Cardiac muscle cell (in vitro differentiated cells and primary cell): ENCODE measurements around the gene MAP3K7. TPM values are rescaled to one million over a fixed set of nuclear protein-coding genes. Genes with fewer than 3 reads are reported as not detected.

Source experiments
- DNase-seq, 2 donors: peaks; one replicate each; pipeline versions ENCODE4 v3.0.0 to v3.0.0-alpha.2; 2010 to 2017; ENCODE audit warnings: low read depth in 1 of 2, low spot score in 1 of 2
- H3K27ac ChIP-seq: fragments of 200-600 bp; sonication (generic); 2 replicates; pipeline ENCODE4 v1.5.1; 2016
- H3K27me3 ChIP-seq: fragments of 200-600 bp; sonication (generic); 2 replicates; pipeline ENCODE4 v1.6.0; 2016; ENCODE audit warnings: control low read depth
- H3K36me3 ChIP-seq: fragments of 200-600 bp; sonication (generic); 2 replicates; pipeline ENCODE4 v1.5.1; 2016; ENCODE audit warnings: control low read depth
- H3K4me1 ChIP-seq: fragments of 200-600 bp; sonication (generic); 2 replicates; pipeline ENCODE4 v1.8.1; 2017; ENCODE audit warnings: low read depth, mild to moderate bottlenecking, mixed run types
- H3K4me3 ChIP-seq: fragments of 200-600 bp; sonication (generic); 2 replicates; pipeline ENCODE4 v1.5.1; 2016; ENCODE audit warnings: mild to moderate bottlenecking
- H3K9me3 ChIP-seq: fragments of 200-600 bp; sonication (generic); 2 replicates; pipeline ENCODE4 v1.5.1; 2017; ENCODE audit warnings: low read depth, mild to moderate bottlenecking, control low read depth
- CTCF ChIP-seq: IDR thresholded peaks from 2 replicates; pipeline ENCODE4 v1.5.1; 2012; ENCODE audit warnings: low read depth, mild to moderate bottlenecking, low read length
- polyA plus RNA-seq: library from polyadenylated mRNA; unstranded; fragments of >200 nt; fragmentation: Nextera tagmentation; extraction: Ambion mirVana; gene quantifications from 2 replicates; pipeline ENCODE4 v1.2.1, GENCODE V29; 2016
- total RNA-seq: library from RNA; depleted of rRNA; stranded (reverse); fragments of >200 nt; gene quantifications from 2 replicates; pipeline ENCODE4 v1.2.3, GENCODE V29; 2016

The MAP3K7 gene
- total and polyA plus RNA-seq, 2 experiments from 2014 or later, result 31.9 to 37.6 TPM

GRCh38 chr6:90536520-90536919 is 50.4 kb downstream of the MAP3K7 start:
- Histone ChIP-seq H3K27me3 (no peaks in the 10 kb centered on the region), H3K36me3 (peaks cover 9% of the 10 kb centered on the region), H3K4me1 (peaks cover 34% of the 10 kb centered on the region), H3K4me3 (no peak overlapping the region), H3K27ac (peak overlapping the region; percentile 77), H3K9me3 (no peaks in the 10 kb centered on the region)
- no peak for TF ChIP-seq CTCF
- DNase-seq, result peak in 1 of 2 donors; percentile 28

- Histone ChIP-seq H3K27ac (peak overlapping the region; percentile 3), H3K4me3 (no peak overlapping the region), H3K36me3 (peaks cover 9% of the 10 kb centered on the region), H3K27me3 (no peaks in the 10 kb centered on the region), H3K9me3 (no peaks in the 10 kb centered on the region), H3K4me1 (peaks cover 34% of the 10 kb centered on the region)
- no peak for TF ChIP-seq CTCF
- no peak for DNase-seq
Measured at GRCh38 chr6:90534337-90535025, 52.4 kb downstream of the MAP3K7 start.

- Histone ChIP-seq H3K27ac (peak overlapping the region; percentile 3), H3K9me3 (no peaks in the 10 kb centered on the region), H3K4me3 (no peak overlapping the region), H3K36me3 (peaks cover 9% of the 10 kb centered on the region), H3K27me3 (no peaks in the 10 kb centered on the region), H3K4me1 (peaks cover 30% of the 10 kb centered on the region)
- TF ChIP-seq CTCF, result no peak
- DNase-seq, result no peak
Measured at GRCh38 chr6:90533615-90534336, 53.1 kb downstream of the MAP3K7 start.

- Histone ChIP-seq H3K9me3 (no peaks in the 10 kb centered on the region), H3K4me3 (no peak overlapping the region), H3K36me3 (peaks cover 10% of the 10 kb centered on the region), H3K27ac (no peak overlapping the region), H3K4me1 (peaks cover 4% of the 10 kb centered on the region), H3K27me3 (no peaks in the 10 kb centered on the region)
- no peak for TF ChIP-seq CTCF
- DNase-seq, result no peak
Measured at GRCh38 chr6:90530882-90531281, 56.0 kb downstream of the MAP3K7 start.

- Histone ChIP-seq H3K9me3 (no peaks in the 10 kb centered on the region), H3K36me3 (peaks cover 14% of the 10 kb centered on the region), H3K4me1 (no peaks in the 10 kb centered on the region), H3K4me3 (no peak overlapping the region), H3K27me3 (no peaks in the 10 kb centered on the region), H3K27ac (no peak overlapping the region)
- DNase-seq, result no peak
- no peak for TF ChIP-seq CTCF
Measured at GRCh38 chr6:90525421-90525820, 61.5 kb downstream of the MAP3K7 start.
